Activated T-helper 1 cell treated with anti-CD3 and anti-CD28 coated beads, Interleukin-12 subunit alpha, Interleukin-12 subunit beta, Interleukin-2, Interleukin-4 antibody, amounts not matched to agents 30 ng/mL and 10 ng/mL and 1 ng/mL, durations not matched to agents 14 hours and 24 hours and 36 hours (primary cell): ENCODE data around the gene SERGEF. TPM values are rescaled to one million over a fixed set of nuclear protein-coding genes. Genes with fewer than 3 reads are reported as not detected.
A peak's percentile ranks its signal among the peaks of the same experiment; 100 is the strongest.

ENCODE experiments used
- DNase-seq: peaks from one replicate; pipeline ENCODE4 v3.0.0; 2021; ENCODE audit warnings: low spot score
- H3K27ac Mint-ChIP-seq: one replicate; pipeline ENCODE4 v1.8.0; 2021; ENCODE audit warnings: mild to moderate bottlenecking, mixed read lengths
- H3K27me3 Mint-ChIP-seq: one replicate; pipeline ENCODE4 v1.8.0; 2022; ENCODE audit warnings: mild to moderate bottlenecking, moderate library complexity, mixed read lengths; ENCODE audit not compliant: insufficient read depth
- H3K36me3 Mint-ChIP-seq: one replicate; pipeline ENCODE4 v1.8.0; 2021; ENCODE audit warnings: low read depth, mixed read lengths
- H3K4me1 Mint-ChIP-seq: one replicate; pipeline ENCODE4 v1.8.0; 2021; ENCODE audit warnings: low read depth, mixed read lengths
- H3K4me3 Mint-ChIP-seq: one replicate; pipeline ENCODE4 v1.8.0; 2021; ENCODE audit warnings: mild to moderate bottlenecking, moderate library complexity, mixed read lengths
- H3K9me3 Mint-ChIP-seq: one replicate; pipeline ENCODE4 v1.8.0; 2021; ENCODE audit warnings: mixed read lengths
- intact Hi-C: fragments of 100-400 bp; cut with micrococcal nuclease; formaldehyde crosslinking; loops from one replicate; pipeline ENCODE4 v1.15.1; 2024
- total RNA-seq: library from RNA; stranded (reverse); gene quantifications from 2 replicates; pipeline ENCODE4 v1.2.3, GENCODE V29; 2022

The SERGEF gene
- total RNA-seq, 1 donor from 2014 or later: 24.5 TPM

DNA sequence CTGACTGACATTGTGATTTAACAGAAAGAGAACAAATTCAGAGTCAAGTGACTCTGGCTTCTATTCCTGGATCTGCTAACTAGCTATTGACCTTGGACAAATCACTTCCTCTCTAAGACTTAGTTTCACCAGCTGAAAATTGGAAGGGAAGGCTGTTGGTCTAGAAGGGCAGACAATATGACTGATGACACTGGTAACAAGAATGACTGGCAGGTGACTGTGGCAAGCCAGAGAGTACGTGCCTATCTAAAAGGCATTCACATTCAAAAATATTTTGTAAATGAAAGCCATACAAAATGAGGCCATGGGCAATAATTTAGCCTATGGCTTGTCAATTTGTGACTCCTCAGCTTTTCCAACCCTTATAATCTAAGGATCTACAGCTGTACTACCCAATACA, 23.5 kb downstream of the SERGEF start:
- DNase-seq: no peak
- Mint-ChIP-seq H3K36me3 (peaks cover 18% of the 10 kb centered on the region), H3K4me3 (no peak overlapping the region), H3K4me1 (no peaks in the 10 kb centered on the region), H3K27ac (no peak overlapping the region), H3K27me3 (no peaks in the 10 kb centered on the region), H3K9me3 (no peaks in the 10 kb centered on the region)
- intact Hi-C loops: no loop called here

DNA sequence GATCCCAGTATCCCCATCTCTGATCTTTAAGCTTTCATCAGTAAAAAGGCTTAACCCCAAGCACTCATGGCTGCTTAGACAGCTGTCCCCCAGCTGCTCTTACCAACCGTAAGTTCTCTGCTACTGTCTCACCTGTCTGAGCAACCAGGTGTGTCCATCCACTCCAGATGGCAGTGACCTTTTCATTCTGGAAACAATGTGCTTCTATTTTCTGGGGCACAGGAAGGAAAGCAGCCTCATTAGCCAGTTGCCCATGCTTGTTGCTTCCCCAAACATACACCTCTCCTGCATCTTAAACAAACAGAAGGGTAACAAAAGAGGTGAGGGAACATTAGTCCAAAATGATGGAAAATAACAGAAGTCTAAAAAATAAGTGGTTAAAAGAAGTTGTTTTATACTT, 24.4 kb downstream of the SERGEF start:
- no peak for DNase-seq
- H3K36me3 Mint-ChIP-seq: peaks cover 25% of the 10 kb centered on the region
- H3K4me1 Mint-ChIP-seq: no peaks in the 10 kb centered on the region
- intact Hi-C loops: no loop called here
- H3K9me3 Mint-ChIP-seq: peaks cover 7% of the 10 kb centered on the region
- no peak overlapping the region for H3K4me3 Mint-ChIP-seq
- no peak overlapping the region for H3K27ac Mint-ChIP-seq
- H3K27me3 Mint-ChIP-seq: no peaks in the 10 kb centered on the region

- Mint-ChIP-seq H3K4me1 (no peaks in the 10 kb centered on the region), H3K36me3 (peaks cover 31% of the 10 kb centered on the region)
Measured at GRCh38 chr11:17987826-17988225, 25.0 kb downstream of the SERGEF start.

DNA sequence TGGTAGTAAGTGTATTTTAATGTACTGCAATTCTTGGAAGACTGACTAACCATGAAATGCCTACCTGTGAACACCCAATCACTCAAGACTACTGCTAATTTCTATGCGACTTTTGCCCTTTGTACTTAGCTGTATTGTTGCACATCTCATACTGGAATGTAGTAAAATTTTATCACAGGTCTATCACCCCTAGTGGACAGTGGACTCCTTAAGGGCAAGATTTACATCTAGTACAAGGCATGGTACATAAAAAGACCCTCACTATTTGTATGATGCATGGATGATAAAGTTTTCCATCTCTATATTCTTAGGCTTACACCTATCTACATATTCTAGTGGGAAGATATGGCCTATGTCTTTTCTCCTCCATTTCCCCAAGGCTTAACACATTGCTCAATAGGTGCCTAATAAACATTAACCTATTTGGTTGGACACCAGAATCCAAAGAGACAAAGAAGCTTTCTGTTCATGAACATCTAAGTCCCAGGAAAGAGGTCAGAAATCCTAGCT, 26.1 kb downstream of the SERGEF start:
- Mint-ChIP-seq H3K27ac (no peak overlapping the region), H3K4me1 (no peaks in the 10 kb centered on the region), H3K36me3 (peaks cover 32% of the 10 kb centered on the region), H3K9me3 (peaks cover 7% of the 10 kb centered on the region), H3K4me3 (no peak overlapping the region), H3K27me3 (no peaks in the 10 kb centered on the region)
- intact Hi-C loops: no loop called here
- no peak for DNase-seq

More at GRCh38 chr11:17987826-17988225, 25.0 kb downstream of the SERGEF start:
- intact Hi-C loops: no loop called here
- Mint-ChIP-seq H3K9me3 (peaks cover 7% of the 10 kb centered on the region), H3K27me3 (no peaks in the 10 kb centered on the region), H3K4me3 (no peak overlapping the region), H3K27ac (no peak overlapping the region)
- DNase-seq: no peak

DNA sequence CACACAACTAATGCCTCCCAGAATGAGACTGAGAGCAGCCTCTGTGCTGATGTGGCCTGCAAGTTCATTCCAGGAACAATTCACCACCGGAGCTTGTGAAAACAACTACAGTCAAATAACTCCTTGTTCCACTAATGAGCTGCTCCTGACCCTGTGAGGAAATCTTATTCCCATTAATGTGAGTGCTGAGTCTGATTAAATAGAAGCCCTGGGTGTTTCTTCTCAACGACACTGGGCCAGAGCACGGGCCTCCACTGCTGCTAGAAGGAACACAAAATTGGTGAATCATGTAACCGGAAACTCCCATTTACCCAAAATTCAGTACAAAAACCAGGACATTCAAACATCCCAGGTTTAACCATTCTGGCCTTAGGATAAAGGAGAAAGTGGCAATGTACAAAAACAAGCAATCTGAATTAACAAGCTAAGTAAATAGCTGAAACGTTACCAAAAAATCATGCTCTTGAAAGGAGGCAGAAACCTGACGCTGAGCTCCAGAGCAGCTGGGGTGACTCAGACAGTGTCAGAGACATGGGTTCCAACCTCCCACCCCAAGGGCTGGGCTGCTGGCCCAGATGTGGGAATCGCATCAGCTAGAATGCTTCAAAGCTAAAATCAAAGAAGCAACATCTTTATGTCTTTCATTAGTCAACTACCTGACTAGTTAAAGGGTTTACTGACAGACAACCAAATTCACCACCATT, 26.7 kb downstream of the SERGEF start:
- H3K9me3 Mint-ChIP-seq: peaks cover 7% of the 10 kb centered on the region
- H3K27ac Mint-ChIP-seq: no peak overlapping the region

DNA sequence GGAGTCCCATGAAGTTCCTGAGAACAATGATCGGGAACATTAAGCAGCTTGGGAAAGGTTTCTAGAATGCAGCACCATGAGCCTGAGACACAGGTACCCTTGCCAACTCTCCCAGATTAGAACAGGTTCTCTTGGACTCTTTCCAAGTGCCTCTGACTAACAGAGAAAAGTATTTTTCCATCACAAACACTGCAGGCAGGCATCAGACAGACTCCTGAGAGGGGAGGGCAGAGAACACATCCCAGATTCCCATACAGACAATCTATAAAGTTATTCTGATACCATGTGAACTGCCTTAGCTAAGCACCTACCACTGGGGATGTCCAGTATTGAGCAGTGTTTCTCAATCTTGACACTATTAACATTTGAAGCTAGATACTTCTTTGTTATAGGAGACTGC, 27.3 kb downstream of the SERGEF start:
- Mint-ChIP-seq H3K27me3 (no peaks in the 10 kb centered on the region), H3K4me3 (no peak overlapping the region), H3K27ac (no peak overlapping the region), H3K9me3 (peaks cover 7% of the 10 kb centered on the region), H3K4me1 (no peaks in the 10 kb centered on the region), H3K36me3 (peaks cover 30% of the 10 kb centered on the region)
- intact Hi-C loops: no loop called here
- no peak for DNase-seq

More for the DNA sequence above, 26.7 kb downstream of the SERGEF start:
- Mint-ChIP-seq H3K4me1 (no peaks in the 10 kb centered on the region), H3K27me3 (no peaks in the 10 kb centered on the region), H3K36me3 (peaks cover 30% of the 10 kb centered on the region), H3K4me3 (no peak overlapping the region)
- intact Hi-C loops: no loop called here
- no peak for DNase-seq

DNA sequence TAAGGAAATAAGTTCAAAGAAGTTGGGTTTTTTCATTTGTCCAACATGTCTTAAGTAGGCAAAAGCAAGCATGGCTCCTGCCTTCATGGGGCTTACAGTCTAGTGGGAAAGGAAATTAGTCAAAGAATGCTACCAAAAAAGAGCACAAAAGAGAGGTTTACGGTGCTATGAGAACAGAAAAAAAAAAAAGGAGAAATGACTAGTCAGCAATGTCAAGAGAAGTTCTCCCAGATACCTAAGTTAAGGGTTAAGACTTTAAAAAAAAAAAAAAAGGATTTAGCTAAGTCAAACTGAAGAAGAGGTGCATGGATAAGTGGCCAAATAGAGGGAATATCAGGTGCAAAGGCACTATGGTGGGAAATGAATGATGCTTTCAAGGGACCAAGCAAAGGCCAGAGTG, 29.3 kb downstream of the SERGEF start:
- H3K27me3 Mint-ChIP-seq: no peaks in the 10 kb centered on the region
- no peak overlapping the region for H3K27ac Mint-ChIP-seq
- peaks cover 33% of the 10 kb centered on the region for H3K36me3 Mint-ChIP-seq
- intact Hi-C loops: no loop called here
- no peaks in the 10 kb centered on the region for H3K4me1 Mint-ChIP-seq
- peaks cover 7% of the 10 kb centered on the region for H3K9me3 Mint-ChIP-seq
- no peak for DNase-seq
- H3K4me3 Mint-ChIP-seq: no peak overlapping the region

GRCh38 chr11:17979770-17980371, 33.0 kb downstream of the SERGEF start:
- Mint-ChIP-seq H3K9me3 (peaks cover 7% of the 10 kb centered on the region), H3K27ac (no peak overlapping the region), H3K4me3 (no peak overlapping the region), H3K36me3 (peaks cover 25% of the 10 kb centered on the region), H3K27me3 (no peaks in the 10 kb centered on the region), H3K4me1 (no peaks in the 10 kb centered on the region)
- intact Hi-C loops: loop anchor here (1.0 kb wide), 3 partner anchors 220 to 381 kb away; no protein-coding TSS in a partner anchor
- DNase-seq: peak; percentile 7

DNA sequence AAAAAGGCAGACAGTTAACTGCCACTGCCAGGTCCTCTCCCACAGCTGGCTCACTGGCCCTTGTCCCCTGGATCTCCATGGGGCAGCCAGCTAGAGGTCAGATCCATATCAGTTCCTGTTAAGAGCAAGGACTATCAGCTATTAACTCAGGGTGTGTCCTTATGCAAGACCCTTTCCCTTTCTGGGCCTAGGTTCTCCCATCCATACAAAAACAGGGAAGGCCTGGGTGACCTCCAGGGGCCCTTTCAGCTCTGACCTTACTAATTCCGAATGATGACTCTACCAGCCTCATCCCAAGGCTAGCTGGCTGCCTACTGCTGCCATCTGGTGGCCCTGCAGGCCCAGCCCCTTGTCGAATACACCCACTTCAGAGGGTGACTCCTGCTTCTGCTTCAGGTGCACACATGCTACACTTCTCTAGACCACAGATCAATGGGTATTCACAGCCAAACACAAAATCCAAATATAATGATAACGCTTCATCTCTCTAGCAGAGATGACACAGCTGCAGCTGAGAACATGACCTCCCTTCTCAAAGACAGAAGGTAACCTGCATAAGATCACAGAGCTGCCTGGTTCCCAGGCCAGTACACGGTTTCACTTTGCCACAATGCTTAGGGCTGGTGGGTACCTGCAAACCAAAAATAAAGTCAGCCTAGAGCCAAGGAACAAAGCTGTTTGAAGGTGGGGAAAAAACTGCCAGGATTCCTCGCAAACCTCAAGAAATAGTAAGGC, 34.1 kb downstream of the SERGEF start:
- intact Hi-C loops: loop anchor here (1.0 kb wide), 3 partner anchors 218 to 379 kb away; no protein-coding TSS in a partner anchor
- Mint-ChIP-seq H3K4me3 (no peak overlapping the region), H3K27me3 (no peaks in the 10 kb centered on the region), H3K36me3 (peaks cover 16% of the 10 kb centered on the region), H3K27ac (no peak overlapping the region), H3K9me3 (peaks cover 1% of the 10 kb centered on the region), H3K4me1 (no peaks in the 10 kb centered on the region)
- no peak for DNase-seq

GRCh38 chr11:17976651-17977050, 36.2 kb downstream of the SERGEF start:
- no peaks in the 10 kb centered on the region for H3K4me1 Mint-ChIP-seq
- H3K4me3 Mint-ChIP-seq: no peak overlapping the region
- intact Hi-C loops: no loop called here
- H3K36me3 Mint-ChIP-seq: peaks cover 14% of the 10 kb centered on the region
- no peak for DNase-seq
- no peaks in the 10 kb centered on the region for H3K9me3 Mint-ChIP-seq
- H3K27ac Mint-ChIP-seq: no peak overlapping the region
- H3K27me3 Mint-ChIP-seq: no peaks in the 10 kb centered on the region

- Mint-ChIP-seq H3K4me3 (no peak overlapping the region), H3K4me1 (no peaks in the 10 kb centered on the region), H3K36me3 (peaks cover 22% of the 10 kb centered on the region), H3K9me3 (no peaks in the 10 kb centered on the region), H3K27ac (no peak overlapping the region), H3K27me3 (no peaks in the 10 kb centered on the region)
- intact Hi-C loops: no loop called here
- DNase-seq: no peak
Measured at GRCh38 chr11:17974246-17974645, 38.6 kb downstream of the SERGEF start.

GRCh38 chr11:17972987-17973386, 39.9 kb downstream of the SERGEF start:
- peaks cover 19% of the 10 kb centered on the region for H3K36me3 Mint-ChIP-seq
- no peak for DNase-seq
- no peak overlapping the region for H3K27ac Mint-ChIP-seq
- H3K4me3 Mint-ChIP-seq: no peak overlapping the region
- H3K27me3 Mint-ChIP-seq: no peaks in the 10 kb centered on the region
- H3K9me3 Mint-ChIP-seq: no peaks in the 10 kb centered on the region
- intact Hi-C loops: no loop called here
- H3K4me1 Mint-ChIP-seq: no peaks in the 10 kb centered on the region

DNA sequence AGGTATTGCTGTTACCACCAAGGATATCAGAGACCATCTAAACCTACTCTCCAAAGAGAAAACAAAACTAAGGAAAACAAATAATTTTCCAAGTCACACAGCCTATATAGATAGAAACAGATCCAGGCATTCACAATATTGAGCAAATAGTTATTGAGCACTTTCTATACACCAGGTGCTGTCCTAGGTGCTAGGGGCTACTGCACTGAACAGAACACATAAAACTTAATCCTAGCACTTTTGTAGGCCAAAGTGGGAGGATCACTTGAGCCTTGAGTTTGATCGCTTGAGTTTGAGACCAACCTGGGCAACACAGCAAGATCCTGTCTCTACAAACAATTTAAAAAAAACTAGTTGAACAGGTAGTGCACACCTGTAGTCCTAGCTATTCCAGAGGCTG, 44.6 kb downstream of the SERGEF start:
- no peaks in the 10 kb centered on the region for H3K9me3 Mint-ChIP-seq
- H3K4me1 Mint-ChIP-seq: no peaks in the 10 kb centered on the region
- DNase-seq: no peak
- no peak overlapping the region for H3K4me3 Mint-ChIP-seq
- intact Hi-C loops: no loop called here
- no peak overlapping the region for H3K27ac Mint-ChIP-seq
- H3K27me3 Mint-ChIP-seq: no peaks in the 10 kb centered on the region
- H3K36me3 Mint-ChIP-seq: peaks cover 16% of the 10 kb centered on the region
